NOMO-1 (cell line): ENCODE results near the gene EXTL1.

Experiments used
- DNase-seq, 2 experiments: peaks; one replicate each; lab custom pipeline; 2025; ENCODE audit not compliant: unreplicated experiment in 2 of 2; lab: John Stamatoyannopoulos, UW

The EXTL1 gene

DNA sequence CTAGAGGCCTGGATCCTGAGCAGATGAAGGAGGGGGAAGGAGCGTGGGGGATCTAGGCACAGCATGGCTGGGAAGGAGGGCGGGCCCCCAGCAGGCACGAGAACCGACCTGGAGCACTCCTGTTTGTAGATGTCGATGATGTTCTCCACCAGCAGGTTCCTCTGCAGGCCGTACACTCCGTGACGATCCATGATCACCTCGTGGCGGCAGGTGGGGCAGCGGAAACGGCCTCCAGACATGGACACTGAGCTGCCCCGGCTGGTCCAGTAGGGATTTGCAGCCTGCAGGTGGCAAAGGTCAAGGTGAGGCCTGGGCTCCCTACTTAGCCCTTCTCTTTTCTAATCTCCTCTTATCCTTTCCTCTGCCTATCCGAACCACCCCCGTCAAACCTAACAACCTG is 44.6 kb downstream of the EXTL1 start:
- DNase-seq = no peak

DNA sequence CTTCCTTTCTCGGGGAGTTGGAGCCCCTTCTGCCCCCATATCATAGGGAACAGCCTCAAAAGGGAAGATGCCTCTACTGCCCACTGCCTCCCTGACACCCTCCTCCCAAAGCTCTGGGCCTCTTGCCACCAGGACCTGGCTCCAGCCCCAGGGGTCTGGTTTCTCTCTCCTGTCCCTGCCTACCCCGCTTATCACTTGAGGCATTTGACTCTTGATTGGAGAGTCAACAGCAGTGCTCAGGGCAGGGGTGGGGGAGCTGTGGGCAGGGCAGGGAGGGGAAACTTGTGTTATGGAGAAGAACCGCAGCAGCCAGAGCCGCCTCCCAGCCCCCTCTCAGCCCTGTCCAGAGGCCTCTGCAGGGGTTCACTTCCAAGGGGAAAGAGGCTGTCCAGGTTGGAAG is 45.3 kb downstream of the EXTL1 start:
- DNase-seq = no peak

- DNase-seq = no peak
Observed at GRCh38 chr1:26067432-26067911, 45.9 kb downstream of the EXTL1 start, which contains the start of gene TRIM63. TSS of gene TRIM63 (minus strand) at chr1:26067630. CDS start at chr1:26067494, 136 bp downstream.

GRCh38 chr1:26069941-26070295 is 48.3 kb downstream of the EXTL1 start:
- DNase-seq = no peak

DNA sequence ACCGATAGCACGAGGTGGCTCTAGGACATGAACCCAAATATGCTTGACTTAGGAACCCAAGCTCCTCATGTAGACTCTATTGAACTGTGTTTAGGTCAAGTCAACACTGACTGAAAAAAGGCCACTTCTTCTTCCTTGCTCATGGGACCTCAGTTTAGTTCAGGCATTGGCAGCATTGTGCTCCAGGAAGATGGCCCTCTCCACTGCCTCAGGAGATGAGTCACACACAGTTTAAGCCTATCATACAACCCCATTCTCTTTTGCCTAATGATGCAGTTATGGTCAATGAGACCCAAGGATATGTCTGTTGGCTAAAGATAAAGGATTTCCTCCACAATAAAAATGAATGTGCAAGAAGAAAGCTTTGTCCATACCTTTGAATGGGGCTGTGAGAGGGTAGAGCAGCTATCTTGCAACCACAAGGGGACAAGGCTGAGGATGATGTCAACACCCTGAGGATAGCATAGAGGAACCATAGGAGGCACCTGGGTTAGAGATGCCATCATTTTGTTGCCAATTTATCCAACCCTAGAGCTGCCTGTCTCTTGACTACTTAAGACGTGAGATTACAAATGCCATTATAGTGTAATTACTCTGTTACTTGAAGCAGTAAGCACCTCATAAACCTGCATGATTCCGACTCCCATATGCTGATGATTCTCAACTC is 48.9 kb downstream of the EXTL1 start:
- DNase-seq = no peak

DNA sequence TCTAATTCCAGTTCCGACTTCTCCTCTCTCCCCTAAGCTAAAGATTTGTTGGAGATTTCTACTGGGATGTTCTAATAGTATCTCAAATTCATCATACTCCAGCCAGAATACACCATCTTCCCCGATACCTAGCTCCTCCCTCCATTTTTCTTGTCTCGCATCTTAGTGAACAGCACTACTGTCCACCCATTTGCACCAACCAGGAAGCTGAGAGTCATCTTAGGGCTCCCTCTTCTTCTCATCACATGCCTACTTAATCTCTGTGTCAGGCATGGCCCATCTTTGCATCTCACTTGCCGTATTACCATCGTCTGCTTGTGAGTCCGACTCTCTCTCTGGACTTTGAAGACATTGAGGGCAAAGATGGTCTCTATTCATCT is 49.4 kb downstream of the EXTL1 start:
- DNase-seq = no peak

DNA sequence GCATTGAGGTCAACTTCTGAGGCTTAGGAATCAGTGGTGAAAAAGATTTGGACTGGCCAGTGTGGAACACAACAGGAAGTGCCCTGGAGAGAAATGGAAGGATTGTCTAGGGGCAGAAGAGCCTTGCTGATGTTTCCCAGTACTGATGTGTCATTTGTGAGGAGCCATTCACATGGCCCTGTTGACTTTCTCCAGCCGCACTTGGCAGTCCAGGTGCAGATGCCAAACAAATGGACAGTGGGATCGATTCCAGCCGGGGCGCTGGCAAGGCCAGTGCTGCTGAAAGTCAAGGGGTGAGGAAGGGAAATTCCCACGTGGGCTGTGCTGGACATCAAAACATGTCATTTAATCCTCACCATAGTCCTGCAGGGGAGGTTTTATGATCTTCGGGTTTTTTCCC is 50.7 kb downstream of the EXTL1 start:
- DNase-seq = no peak

GRCh38 chr1:26075421-26076144 is 54.0 kb downstream of the EXTL1 start:
- no peak for DNase-seq

- no peak for DNase-seq
Observed at GRCh38 chr1:26077524-26077923, 55.9 kb downstream of the EXTL1 start.

- no peak for DNase-seq
Observed at GRCh38 chr1:26078286-26079177, 57.0 kb downstream of the EXTL1 start.

- no peak for DNase-seq
Observed at GRCh38 chr1:26079178-26079563, 57.6 kb downstream of the EXTL1 start.

- no peak for DNase-seq
Observed at GRCh38 chr1:26079960-26080814, 58.6 kb downstream of the EXTL1 start.

GRCh38 chr1:26081267-26082019 is 59.9 kb downstream of the EXTL1 start:
- DNase-seq = no peak

- DNase-seq = no peak
Observed at GRCh38 chr1:26082020-26082350, 60.4 kb downstream of the EXTL1 start.

DNA sequence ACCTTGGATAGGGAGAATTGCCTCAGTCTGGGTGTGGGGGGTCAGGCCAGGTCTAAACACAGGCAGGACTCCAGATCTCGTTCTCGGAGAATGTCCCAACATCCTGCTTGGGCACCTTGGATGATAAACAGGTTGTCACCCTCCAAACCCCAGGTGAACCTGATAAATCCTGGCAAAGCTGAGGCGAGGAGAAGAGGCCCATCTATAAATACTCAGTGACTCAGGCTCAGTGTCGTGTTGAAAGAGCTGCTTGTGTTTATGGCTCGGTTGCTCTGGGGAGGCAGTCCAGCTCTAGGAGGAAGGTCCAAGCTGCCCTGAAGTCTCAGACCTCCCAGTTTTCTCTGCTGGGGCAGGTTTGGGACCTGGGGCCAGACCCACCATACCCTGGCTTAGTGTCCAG is 61.6 kb downstream of the EXTL1 start:
- peak; percentile 17 to 20 for DNase-seq

DNA sequence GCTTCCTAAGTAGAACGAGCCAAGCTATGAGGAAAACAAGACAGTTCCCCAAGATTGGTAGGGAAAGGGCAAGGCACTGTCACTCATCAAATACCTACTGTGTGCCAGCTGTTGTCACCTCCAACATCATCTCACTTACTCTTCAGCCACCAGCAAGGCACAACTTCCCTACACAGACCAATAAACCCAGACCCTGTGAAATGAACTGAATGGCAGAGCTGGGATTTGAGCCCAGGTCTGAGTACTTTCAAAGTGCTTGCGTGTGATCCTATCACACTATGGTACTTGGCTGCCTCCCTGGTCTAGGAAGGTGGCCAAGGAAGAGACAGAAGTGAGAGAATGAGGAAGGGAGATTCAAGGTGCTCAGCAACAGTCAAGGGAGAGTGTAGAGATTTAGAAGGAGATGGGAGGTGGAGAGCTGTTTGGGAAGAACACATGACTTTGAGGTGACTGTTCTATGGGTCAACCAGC is 62.6 kb downstream of the EXTL1 start:
- no peak for DNase-seq

GRCh38 chr1:26084844-26085243 is 63.3 kb downstream of the EXTL1 start:
- no peak for DNase-seq
